ENCODE results near the gene ATP6V1C2.
"Not testable (repeated sequence)": the region's sequence is repeated elsewhere in the genome, so short reads cannot be mapped to it uniquely, and the experiment has no call there.

Gene ATP6V1C2

DNA sequence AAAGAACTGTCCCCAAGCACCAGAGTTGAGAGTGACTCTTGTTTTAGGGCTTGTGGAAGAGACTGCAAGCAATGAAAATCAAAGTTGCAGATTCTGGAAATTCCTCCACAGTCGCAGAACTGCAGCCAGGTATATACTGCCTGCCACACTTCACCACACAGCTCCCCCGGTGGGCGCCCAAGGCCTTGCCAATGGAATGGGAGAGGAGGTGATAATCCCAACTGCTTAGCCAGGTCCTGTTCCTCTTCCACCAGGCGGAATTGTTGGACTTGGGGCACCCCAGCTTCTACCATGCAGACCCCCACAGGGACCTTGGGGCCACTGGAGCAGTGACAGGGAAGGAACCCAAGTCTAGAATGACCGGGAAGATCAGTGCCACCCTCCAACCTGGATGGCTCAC is 96.0 kb downstream of the ATP6V1C2 start:
- no peak for DNase-seq

DNA sequence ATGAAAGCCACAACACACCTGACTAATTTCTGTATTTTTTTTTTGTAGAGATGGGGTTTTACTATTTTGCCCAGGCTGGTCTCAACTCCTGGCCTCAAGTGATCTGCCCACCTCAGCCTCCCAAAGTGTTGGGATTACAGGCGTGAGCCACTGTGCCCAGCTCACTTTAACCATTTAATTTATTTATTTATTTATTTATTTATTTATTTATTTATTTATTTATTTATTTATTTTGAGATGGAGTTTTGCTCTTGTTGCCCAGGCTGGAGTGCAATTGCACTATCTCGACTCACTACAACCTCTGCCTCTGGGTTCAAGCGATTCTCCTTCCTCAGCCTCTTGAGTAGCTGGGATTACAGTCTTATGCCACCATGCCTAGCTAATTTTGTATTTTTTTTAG is 96.9 kb downstream of the ATP6V1C2 start:
- DNase-seq: not testable (repeated sequence)

DNA sequence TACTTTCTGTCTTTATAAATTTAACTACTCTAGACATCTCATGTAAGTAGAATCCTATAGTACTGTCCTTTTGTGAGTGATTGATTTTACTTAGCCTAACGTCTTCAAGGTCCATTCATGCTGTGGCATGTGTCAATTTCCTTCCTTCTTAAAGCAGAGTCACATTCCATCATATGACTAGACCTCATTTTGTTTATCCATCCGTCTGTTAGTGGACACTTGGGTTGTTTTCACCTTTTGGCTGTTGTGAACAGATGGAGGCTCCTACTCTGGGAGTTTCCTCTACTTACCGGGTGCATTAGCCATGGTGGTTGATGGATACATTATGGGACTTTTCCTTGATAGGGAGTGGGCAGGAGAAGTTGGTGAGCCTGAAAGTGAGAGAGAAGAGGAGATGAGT is 97.6 kb downstream of the ATP6V1C2 start:
- DNase-seq: no peak

DNA sequence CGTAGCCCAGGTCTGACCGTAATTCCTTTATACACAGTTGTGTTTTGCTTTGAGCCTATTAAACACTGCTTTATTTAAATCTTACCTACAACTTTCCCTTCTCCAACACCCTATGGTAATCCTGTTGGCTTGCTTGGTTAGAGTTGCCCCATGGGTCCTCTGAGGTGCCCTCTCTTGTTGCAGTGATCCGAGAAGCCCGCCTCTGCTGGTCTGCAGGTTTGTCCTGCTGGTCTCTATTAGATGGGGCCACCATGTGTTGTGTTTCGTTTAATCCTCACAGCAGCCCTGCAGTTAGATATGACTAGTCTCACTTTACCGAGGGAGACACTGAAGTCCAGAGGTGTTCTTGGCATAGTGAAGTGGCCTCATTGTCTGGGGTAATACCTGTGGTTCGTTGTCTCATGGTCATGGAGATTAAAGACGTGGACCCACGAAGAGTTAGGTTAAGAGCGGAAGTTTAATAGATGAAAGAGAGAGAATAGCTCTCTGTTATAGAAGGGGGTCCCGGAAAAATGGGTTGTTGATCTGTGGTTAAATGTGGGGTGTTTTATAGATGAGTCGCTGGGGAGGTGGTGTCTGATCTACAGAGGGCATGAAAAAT is 98.4 kb downstream of the ATP6V1C2 start:
- no peak for DNase-seq

DNA sequence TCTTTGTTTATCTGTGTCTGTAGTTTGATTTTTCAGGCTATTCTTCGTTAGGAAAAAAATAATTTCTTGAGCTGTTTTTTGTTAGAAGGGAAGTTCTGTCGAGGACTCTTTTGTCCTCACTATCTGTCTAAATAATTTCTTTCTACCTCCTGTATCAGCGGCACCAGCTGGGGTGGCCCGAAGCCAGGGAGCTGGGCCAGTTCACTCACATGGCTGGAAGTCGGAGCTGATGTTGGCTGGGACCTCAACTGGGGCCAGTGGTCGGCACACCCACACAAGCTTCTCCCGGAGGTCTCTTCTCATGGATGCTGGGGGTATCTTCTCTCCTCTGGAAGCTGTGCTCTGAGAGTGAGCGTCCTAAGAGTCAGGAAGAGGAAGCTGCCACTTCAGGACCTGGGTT is 99.1 kb downstream of the ATP6V1C2 start:
- DNase-seq: no peak

DNA sequence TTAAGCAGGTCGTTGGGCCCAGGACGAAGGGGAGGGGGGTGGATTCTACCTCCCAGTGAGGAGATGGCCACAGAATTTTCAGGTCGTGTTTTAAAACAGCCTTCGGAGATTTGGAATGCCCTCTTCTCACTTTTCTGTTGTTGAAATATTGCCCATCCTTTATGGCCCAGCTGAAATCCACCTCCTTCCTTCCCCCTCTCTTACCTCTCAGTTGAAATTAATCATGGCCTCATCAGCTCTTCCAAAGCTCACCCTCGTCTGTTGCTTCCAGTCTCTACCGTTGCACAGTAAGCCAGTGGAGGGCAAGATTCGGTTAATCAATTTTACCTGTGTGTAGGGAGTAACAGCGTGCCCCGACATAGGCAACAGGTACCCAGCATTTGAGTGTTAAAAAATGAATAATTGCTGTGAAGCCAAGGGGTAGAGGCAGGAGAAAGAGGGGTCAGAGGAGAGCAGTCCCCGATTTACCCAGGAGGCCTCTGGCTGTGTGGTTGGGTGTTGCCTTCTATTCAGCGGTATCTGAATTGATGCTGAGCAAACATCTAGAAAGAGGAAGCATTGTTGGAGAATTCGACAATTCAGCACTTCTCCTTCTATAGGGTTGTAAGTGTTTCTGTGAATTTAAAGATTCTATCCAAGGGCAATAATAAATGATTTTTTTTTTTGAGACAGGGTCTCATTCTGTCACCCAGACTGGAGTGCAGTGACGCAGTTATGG is 99.7 kb downstream of the ATP6V1C2 start:
- DNase-seq: no peak

DNA sequence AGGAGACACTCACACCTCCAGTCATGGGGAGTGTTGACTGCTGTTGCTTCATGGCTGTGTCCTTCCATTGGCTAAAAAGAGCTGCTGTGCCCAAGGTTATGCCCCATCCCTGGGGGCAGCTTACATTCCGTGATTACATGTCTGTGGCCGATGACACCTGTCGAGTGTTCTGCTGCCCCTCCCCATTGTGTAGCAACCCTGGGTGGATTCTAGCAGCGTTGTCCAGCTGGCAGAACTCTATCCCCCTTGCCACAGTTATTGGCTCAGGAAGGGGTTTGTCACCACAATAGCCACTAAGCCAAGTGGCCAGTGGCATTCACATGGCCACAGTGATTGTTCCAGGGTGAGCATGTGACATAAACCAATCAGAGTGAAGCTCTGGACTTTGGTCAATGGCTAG is 102.8 kb downstream of the ATP6V1C2 start:
- DNase-seq: no peak

DNA sequence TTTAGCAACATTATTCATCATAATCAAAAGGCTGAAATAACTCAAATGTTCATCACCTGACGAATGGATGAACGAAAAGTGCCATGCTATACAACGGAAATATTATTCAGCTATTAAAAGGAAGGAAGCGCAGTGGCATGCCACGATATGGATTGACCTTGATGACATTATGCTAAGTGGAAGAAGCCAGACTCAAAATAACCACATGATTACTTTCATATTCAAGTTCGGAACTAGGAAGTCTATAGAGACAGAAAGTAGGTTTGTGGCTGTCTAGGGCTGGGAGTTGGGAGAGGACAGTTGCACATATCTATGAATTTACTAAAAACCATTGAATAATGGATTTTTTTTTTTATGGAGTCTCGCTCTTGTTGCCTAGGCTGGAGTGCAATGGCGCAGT is 104.6 kb downstream of the ATP6V1C2 start:
- no peak for DNase-seq

DNA sequence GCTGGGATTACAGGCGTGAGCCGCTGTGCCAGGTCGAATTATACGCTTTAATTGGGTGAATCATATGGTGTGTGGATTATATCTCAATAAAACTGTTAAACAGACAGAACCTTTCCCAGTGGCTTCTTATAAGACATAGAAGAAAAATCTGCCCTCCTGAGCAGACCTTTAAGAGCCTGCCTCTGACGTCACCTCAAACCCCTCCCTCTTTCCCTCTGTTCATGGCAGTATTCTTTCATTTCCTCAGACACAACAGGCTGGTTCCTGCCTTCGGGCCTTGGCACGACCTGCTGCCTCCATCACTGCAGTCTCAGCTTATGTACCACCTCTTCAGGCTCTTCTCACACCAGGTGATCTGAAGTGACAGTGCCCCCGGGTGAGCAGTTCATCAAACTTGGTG is 105.2 kb downstream of the ATP6V1C2 start:
- no peak for DNase-seq

DNA sequence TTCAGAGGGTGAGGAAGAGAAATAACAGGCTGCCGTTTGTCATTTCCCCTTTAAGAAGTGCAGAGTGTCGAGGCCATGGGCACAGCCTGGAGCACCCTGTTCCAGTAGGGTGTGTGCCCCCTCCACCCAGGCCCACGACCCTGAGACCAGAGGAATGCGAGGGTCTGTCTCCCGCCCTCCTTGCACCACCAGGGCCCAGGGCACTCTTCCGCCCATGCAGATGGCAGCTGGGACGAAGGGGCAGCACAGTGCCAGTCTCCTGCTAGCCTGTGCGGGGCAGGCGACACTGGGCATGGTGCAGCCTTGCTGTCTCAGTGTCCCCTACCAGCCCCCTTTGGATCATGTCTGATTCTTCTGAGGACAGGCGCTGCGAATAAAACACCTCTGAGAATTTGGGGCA is 106.9 kb downstream of the ATP6V1C2 start:
- DNase-seq: no peak

DNA sequence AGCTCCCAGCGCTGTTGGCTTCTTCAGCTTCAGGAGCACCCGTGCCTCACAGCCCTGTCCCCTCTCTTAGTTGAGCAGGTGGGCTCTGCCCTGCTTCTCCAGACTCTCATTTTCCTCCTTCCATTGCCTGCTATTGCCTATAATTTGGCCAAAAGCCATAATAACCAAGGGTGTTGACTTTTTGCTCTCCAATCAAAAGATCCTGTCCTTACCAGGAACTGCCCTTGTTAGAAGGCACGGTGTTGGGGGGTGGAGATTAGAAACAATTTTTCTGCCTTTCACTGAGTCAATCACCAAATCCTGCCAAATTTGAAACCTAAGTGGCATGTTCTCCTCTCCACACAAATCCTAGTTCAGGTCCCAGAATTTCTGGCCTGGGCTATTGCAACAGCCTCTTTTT is 107.9 kb downstream of the ATP6V1C2 start:
- no peak for DNase-seq

DNA sequence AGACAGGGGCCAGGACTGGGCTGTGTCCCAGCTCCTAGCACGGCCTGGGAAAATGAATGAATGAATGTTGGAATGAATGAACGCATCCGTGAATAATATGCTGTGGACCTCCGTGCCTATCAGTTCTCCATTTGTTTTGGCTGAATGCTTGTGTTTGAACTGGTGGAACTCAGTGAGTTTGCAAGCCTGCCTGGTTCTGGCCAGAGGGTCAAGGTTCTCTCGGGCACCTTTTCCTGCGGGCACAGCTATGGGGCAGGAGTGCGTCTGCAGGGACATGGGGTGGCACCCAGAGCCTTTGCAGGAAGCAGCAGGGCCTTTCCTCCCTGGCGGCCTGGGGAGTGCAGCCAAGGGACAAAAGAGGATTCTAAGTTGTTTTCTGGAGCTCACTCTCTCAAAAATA is 108.8 kb downstream of the ATP6V1C2 start:
- DNase-seq: no peak

DNA sequence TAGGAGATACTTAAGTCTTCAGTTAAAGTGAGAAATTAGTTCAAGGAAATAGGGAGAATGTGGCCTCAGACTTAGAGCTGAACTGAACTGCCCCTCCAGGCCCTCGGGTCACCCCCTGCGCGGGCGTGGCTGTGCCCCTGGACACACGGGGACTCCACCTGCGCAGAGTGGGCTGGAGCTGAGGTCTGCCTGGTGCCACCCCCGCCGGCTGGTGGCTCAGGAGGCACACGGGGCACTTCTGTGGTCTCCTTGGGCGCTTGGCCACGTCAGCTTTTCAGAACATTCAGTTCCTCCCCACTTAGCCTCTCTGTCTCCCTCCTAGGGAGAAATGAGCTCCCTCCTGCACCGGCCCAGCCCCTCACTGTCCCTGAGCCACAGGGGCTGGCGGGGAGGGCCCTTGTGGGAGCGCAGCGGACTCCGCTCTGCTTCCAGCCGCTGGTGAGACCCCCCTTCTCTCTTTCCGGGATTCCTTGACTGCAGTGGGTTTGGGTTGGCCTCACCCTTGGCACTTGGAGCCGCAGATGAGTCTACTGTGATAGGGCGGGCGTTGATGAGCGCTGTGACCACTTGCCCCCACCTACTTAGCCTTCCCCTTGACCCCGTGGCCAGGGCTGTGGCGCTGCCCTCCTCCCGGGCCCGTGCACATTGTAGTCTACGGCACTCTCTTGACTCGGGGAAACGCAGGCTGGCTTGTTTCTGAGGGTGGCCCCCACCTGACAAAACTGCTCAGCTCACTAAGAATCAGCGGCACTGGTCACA is 109.4 kb downstream of the ATP6V1C2 start:
- DNase-seq: no peak

DNA sequence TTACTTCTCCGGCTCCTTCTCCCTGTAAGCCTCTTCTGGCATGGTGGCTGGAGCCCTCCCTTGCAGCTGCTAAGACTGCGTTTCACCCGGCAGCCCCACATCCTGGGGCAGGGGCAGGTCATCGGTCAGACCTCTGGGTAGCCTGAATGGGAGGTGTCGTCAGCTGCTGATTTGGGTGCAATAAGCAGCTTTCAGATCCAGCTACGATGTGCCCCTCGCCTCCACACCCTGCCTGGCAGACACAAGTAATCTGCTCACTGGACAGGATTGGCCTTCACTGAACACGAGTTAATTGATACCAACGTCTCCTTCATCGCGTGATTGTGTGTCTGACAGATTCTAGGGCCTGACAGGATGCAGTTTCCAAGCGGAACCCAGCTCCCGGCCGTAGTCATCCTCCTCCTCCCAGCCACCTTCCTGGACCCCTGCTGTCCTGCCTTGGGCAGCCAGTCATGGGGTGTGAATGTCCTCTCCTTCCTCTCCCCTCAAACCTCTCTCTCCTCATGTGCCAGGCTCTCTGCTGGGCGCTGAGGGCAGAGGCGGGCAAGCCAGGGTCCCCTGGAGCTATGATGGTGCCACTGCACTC is 110.1 kb downstream of the ATP6V1C2 start:
- DNase-seq: no peak

DNA sequence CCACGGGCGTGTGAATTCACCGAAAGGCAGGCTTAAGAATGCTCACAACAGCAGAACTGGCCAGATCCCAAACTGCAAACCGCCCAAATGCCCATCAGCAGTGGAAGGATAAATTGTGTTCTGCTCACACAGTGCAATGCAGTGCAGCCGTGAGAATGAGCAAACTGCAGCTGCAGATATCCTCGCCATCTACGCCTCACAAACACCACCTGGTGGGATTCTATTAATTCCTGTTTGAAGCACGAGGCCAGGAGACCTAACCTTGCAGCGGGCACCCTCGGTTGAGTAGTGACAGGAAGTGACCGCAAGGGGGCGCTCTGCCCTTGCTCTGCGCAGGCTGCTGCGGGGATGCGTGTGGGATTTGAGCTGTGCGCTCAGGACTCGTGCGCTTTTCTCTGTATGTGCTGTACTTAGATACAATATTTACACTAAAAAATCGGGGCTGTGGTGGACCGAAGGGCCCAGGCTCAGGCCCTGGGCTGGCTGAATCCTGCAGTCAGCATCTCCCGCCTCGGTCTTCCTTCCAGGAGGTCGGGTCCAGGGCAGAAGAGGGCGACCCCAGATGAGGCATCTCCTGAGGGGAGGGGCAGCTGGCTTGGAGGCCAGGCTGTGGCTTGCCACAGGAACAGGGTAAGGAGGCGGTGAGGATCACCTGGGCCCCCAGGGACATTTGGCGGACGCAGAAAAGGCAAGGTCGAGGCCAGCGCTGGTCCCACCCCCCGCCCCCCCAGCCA is 110.9 kb downstream of the ATP6V1C2 start:
- peak; percentile 34 for DNase-seq

DNA sequence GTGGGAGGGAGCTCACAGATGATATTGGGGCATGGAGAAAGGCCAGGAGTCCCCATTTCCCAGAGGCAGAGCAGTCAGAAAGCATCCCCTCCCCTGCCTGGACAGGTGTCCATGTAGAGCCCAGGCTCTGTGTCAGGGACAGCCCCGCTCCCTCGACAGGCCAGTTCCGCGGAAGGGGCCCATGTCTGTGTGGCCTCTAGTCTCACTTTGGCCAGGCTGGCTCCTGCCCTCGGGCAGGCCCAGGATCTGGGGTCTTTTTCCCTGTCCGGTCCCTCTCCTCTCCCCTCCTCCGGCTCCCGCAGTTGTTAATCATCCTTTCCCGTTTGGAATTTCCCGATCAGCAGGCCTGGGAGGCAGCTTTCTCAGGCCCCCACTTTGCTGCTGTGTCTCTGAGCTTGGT is 111.6 kb downstream of the ATP6V1C2 start:
- no peak for DNase-seq

DNA sequence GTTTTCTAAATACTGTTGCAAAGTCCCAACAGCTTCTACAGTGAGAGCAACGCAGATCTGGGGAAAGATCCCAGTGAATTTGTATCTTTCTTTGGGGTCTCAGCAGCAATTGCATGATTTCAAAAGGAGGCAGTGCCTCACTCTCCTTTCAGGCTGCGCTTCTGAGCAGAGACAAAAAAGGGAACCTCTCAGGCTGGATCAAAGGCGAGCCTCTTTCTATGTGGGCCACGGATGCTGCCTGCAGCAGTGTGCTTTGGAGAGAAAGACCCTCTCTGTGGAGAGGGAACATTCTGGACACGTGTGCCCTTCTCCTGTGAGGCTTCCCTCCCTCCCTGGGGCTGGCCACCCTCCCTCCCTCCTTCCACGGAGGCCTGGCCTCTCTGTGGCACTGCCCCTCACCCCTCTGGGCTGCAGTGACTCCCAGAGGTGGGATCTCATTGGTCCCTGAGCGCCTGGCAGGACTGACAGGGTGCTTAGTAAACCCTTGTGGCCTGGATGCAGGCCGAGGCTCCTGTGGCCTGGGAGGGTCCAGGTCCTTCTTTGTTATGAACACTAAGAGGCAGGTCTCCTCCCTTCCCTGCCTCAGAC is 112.7 kb downstream of the ATP6V1C2 start:
- DNase-seq: no peak

Measured in NCI-H446 treated with DMSO at 0.1 percent for 48 hours (cell line).